ENCODE measurements around the gene DTHD1.

Gene DTHD1

DNA sequence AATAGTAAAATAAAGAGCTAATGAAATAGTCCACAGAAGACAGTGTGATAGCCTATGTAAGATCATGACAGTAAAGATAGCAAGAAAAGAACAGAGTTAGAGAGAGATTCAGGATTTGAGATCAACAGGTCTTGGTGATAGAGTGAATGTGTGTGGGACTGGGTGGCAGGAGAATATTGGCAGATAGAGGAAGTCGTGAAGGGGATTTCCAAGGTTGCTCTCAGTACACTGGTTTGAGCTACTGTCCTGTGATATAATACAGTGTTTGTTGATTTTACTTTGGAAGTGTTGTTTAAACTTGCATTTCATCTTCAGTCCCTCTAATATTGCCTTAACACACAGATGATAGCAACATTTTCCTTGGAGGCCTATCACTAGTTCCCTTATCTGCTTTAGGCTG is 44.1 kb downstream of the DTHD1 start:
- Histone ChIP-seq H3K36me3 (ENCODE audit: control insufficient read depth in 5 of 5, insufficient read depth in 5 of 5, low read length in 5 of 5) (no peaks in the 10 kb centered on the region), H3K4me1 (ENCODE audit: control insufficient read depth in 5 of 5, insufficient read depth in 5 of 5, low read length in 5 of 5) (peaks cover 0 to 5% (median 0%) of the 10 kb centered on the region in 5 donors), H3K4me3 (ENCODE audit: low read depth in 1 of 5, low read length in 5 of 5) (no peak overlapping the region), H3K9ac (ENCODE audit: low read length in 5 of 5) (no peak overlapping the region), H3K27me3 (ENCODE audit: control insufficient read depth in 5 of 5, insufficient read depth in 4 of 5, low read length in 5 of 5) (peaks cover 0 to 3% (median 0%) of the 10 kb centered on the region in 5 donors), H3K9me3 (ENCODE audit: control insufficient read depth in 5 of 5, low read length in 5 of 5) (no peaks in the 10 kb centered on the region), H3K27ac (ENCODE audit: low read depth, low read length) (no peak overlapping the region)

- Histone ChIP-seq H3K36me3 (ENCODE audit: control insufficient read depth in 5 of 5, insufficient read depth in 5 of 5, low read length in 5 of 5) (no peaks in the 10 kb centered on the region), H3K9ac (ENCODE audit: low read length in 5 of 5) (no peak overlapping the region), H3K4me1 (ENCODE audit: control insufficient read depth in 5 of 5, insufficient read depth in 5 of 5, low read length in 5 of 5) (peaks cover 0 to 3% (median 0%) of the 10 kb centered on the region in 5 donors), H3K9me3 (ENCODE audit: control insufficient read depth in 5 of 5, low read length in 5 of 5) (no peaks in the 10 kb centered on the region), H3K4me3 (ENCODE audit: low read depth in 1 of 5, low read length in 5 of 5) (no peak overlapping the region), H3K27me3 (ENCODE audit: control insufficient read depth in 5 of 5, insufficient read depth in 4 of 5, low read length in 5 of 5) (peaks cover 0 to 3% (median 0%) of the 10 kb centered on the region in 5 donors), H3K27ac (ENCODE audit: low read depth, low read length) (no peak overlapping the region)
Measured at GRCh38 chr4:36325926-36326325, 44.5 kb downstream of the DTHD1 start.

GRCh38 chr4:36326476-36327029 is 45.1 kb downstream of the DTHD1 start:
- no peak overlapping the region for H3K27ac ChIP-seq (ENCODE audit: low read depth, low read length)
- no peaks in the 10 kb centered on the region for H3K36me3 ChIP-seq (ENCODE audit: control insufficient read depth in 5 of 5, insufficient read depth in 5 of 5, low read length in 5 of 5)
- H3K9me3 ChIP-seq (ENCODE audit: control insufficient read depth in 5 of 5, low read length in 5 of 5): no peaks in the 10 kb centered on the region
- H3K4me3 ChIP-seq (ENCODE audit: low read depth in 1 of 5, low read length in 5 of 5): no peak overlapping the region
- H3K9ac ChIP-seq (ENCODE audit: low read length in 5 of 5): no peak overlapping the region
- no peaks in the 10 kb centered on the region for H3K4me1 ChIP-seq (ENCODE audit: control insufficient read depth in 5 of 5, insufficient read depth in 5 of 5, low read length in 5 of 5)
- peaks cover 0 to 3% (median 0%) of the 10 kb centered on the region in 5 donors for H3K27me3 ChIP-seq (ENCODE audit: control insufficient read depth in 5 of 5, insufficient read depth in 4 of 5, low read length in 5 of 5)

GRCh38 chr4:36327400-36327799 is 46.0 kb downstream of the DTHD1 start:
- no peaks in the 10 kb centered on the region for H3K9me3 ChIP-seq (ENCODE audit: control insufficient read depth in 5 of 5, low read length in 5 of 5)
- no peak overlapping the region for H3K4me3 ChIP-seq (ENCODE audit: low read depth in 1 of 5, low read length in 5 of 5)
- no peak overlapping the region for H3K27ac ChIP-seq (ENCODE audit: low read depth, low read length)
- H3K27me3 ChIP-seq (ENCODE audit: control insufficient read depth in 5 of 5, insufficient read depth in 4 of 5, low read length in 5 of 5): no peaks in the 10 kb centered on the region
- no peak overlapping the region for H3K9ac ChIP-seq (ENCODE audit: low read length in 5 of 5)
- no peaks in the 10 kb centered on the region for H3K4me1 ChIP-seq (ENCODE audit: control insufficient read depth in 5 of 5, insufficient read depth in 5 of 5, low read length in 5 of 5)
- H3K36me3 ChIP-seq (ENCODE audit: control insufficient read depth in 5 of 5, insufficient read depth in 5 of 5, low read length in 5 of 5): no peaks in the 10 kb centered on the region

GRCh38 chr4:36328130-36328529 is 46.7 kb downstream of the DTHD1 start:
- Histone ChIP-seq H3K9ac (ENCODE audit: low read length in 5 of 5) (no peak overlapping the region), H3K4me1 (ENCODE audit: control insufficient read depth in 5 of 5, insufficient read depth in 5 of 5, low read length in 5 of 5) (no peaks in the 10 kb centered on the region), H3K9me3 (ENCODE audit: control insufficient read depth in 5 of 5, low read length in 5 of 5) (no peaks in the 10 kb centered on the region), H3K36me3 (ENCODE audit: control insufficient read depth in 5 of 5, insufficient read depth in 5 of 5, low read length in 5 of 5) (no peaks in the 10 kb centered on the region), H3K4me3 (ENCODE audit: low read depth in 1 of 5, low read length in 5 of 5) (no peak overlapping the region), H3K27me3 (ENCODE audit: control insufficient read depth in 5 of 5, insufficient read depth in 4 of 5, low read length in 5 of 5) (no peaks in the 10 kb centered on the region), H3K27ac (ENCODE audit: low read depth, low read length) (no peak overlapping the region)

GRCh38 chr4:36329228-36329627 is 47.8 kb downstream of the DTHD1 start:
- Histone ChIP-seq H3K9ac (ENCODE audit: low read length in 5 of 5) (no peak overlapping the region), H3K4me1 (ENCODE audit: control insufficient read depth in 5 of 5, insufficient read depth in 5 of 5, low read length in 5 of 5) (no peaks in the 10 kb centered on the region), H3K27ac (ENCODE audit: low read depth, low read length) (no peak overlapping the region), H3K9me3 (ENCODE audit: control insufficient read depth in 5 of 5, low read length in 5 of 5) (no peaks in the 10 kb centered on the region), H3K36me3 (ENCODE audit: control insufficient read depth in 5 of 5, insufficient read depth in 5 of 5, low read length in 5 of 5) (no peaks in the 10 kb centered on the region), H3K27me3 (ENCODE audit: control insufficient read depth in 5 of 5, insufficient read depth in 4 of 5, low read length in 5 of 5) (no peaks in the 10 kb centered on the region), H3K4me3 (ENCODE audit: low read depth in 1 of 5, low read length in 5 of 5) (no peak overlapping the region)

DNA sequence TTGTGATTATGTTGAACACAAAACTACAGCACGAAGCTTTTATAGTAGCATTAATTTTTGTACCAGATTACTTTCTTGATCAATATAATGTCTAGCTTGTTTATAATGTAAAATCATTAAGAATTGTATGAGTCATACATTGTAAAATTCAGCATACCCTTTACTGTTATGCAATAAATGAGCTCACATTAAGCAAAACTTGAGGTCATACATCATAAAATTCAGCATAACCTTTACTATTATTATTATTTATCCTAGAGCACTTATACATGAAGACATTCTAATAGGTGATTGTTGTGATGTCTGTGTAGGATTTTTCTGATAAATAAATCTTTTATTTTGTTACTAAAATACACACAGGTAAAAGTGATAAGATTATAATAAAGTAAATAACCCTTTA is 49.4 kb downstream of the DTHD1 start:
- Histone ChIP-seq H3K9ac (ENCODE audit: low read length in 5 of 5) (no peak overlapping the region), H3K4me3 (ENCODE audit: low read depth in 1 of 5, low read length in 5 of 5) (no peak overlapping the region), H3K27me3 (ENCODE audit: control insufficient read depth in 5 of 5, insufficient read depth in 4 of 5, low read length in 5 of 5) (peaks cover 0 to 2% (median 0%) of the 10 kb centered on the region in 5 donors), H3K4me1 (ENCODE audit: control insufficient read depth in 5 of 5, insufficient read depth in 5 of 5, low read length in 5 of 5) (no peaks in the 10 kb centered on the region), H3K27ac (ENCODE audit: low read depth, low read length) (no peak overlapping the region), H3K9me3 (ENCODE audit: control insufficient read depth in 5 of 5, low read length in 5 of 5) (no peaks in the 10 kb centered on the region), H3K36me3 (ENCODE audit: control insufficient read depth in 5 of 5, insufficient read depth in 5 of 5, low read length in 5 of 5) (no peaks in the 10 kb centered on the region)

DNA sequence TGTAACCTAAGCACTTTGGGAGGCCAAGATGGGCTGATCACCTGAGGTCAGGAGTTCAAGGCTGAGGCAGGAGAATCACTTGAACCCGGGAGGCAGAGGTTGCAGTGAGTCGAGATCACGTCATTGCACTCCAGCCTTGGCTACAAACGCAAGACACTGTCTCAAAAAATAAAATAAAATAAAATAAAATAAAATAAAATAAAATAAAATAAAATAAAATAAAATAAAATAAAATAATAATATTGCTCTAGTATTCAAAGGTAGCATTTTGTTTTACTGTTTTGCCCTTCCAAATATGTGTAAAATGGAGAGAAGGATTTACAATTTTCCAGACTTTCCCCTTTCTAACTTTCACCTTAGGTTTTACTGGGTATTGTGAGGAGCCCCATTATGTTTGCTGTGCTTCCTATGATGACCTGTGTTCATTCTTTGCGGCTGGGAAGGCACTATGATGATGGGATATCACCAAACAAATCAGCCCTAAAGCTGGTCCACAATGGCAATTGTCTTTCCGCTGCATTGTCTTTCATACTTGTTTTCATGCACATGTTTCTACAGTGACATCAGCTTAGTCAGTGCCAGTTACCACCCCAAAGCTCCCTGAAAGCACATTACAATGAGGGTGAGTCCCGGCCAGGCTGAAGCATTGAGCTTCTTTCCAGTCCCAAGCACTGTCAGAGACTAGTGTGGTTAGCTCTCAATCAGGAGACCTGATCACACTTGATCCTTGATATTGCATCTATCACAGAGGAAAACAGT is 50.8 kb downstream of the DTHD1 start:
- H3K36me3 ChIP-seq (ENCODE audit: control insufficient read depth in 5 of 5, insufficient read depth in 5 of 5, low read length in 5 of 5): no peaks in the 10 kb centered on the region
- no peaks in the 10 kb centered on the region for H3K4me1 ChIP-seq (ENCODE audit: control insufficient read depth in 5 of 5, insufficient read depth in 5 of 5, low read length in 5 of 5)
- H3K27ac ChIP-seq (ENCODE audit: low read depth, low read length): no peak overlapping the region
- peaks cover 0 to 2% (median 0%) of the 10 kb centered on the region in 5 donors for H3K27me3 ChIP-seq (ENCODE audit: control insufficient read depth in 5 of 5, insufficient read depth in 4 of 5, low read length in 5 of 5)
- no peak overlapping the region for H3K9ac ChIP-seq (ENCODE audit: low read length in 5 of 5)
- H3K4me3 ChIP-seq (ENCODE audit: low read depth in 1 of 5, low read length in 5 of 5): no peak overlapping the region
- no peaks in the 10 kb centered on the region for H3K9me3 ChIP-seq (ENCODE audit: control insufficient read depth in 5 of 5, low read length in 5 of 5)

DNA sequence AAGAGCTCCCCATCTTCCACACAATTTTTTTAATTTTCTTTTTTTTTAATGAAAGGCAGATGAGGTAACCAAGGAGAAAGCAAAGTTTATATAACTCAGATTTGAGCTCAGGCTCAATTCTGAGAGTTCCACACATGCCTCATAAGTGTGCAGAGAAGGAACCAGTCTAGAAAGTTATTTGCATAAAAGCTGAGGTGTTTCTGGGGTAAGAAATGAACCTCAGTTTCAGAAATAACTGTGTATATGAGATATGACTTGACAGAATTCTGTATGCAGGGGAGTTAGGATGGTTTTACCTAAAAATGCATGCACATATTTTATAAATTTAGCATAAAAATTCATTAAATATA is 51.3 kb downstream of the DTHD1 start:
- no peaks in the 10 kb centered on the region for H3K4me1 ChIP-seq (ENCODE audit: control insufficient read depth in 5 of 5, insufficient read depth in 5 of 5, low read length in 5 of 5)
- H3K4me3 ChIP-seq (ENCODE audit: low read depth in 1 of 5, low read length in 5 of 5): no peak overlapping the region
- no peak overlapping the region for H3K27ac ChIP-seq (ENCODE audit: low read depth, low read length)

GRCh38 chr4:36333303-36333877 is 52.0 kb downstream of the DTHD1 start:
- H3K27ac ChIP-seq (ENCODE audit: low read depth, low read length): no peak overlapping the region
- H3K36me3 ChIP-seq (ENCODE audit: control insufficient read depth in 5 of 5, insufficient read depth in 5 of 5, low read length in 5 of 5): no peaks in the 10 kb centered on the region
- H3K4me3 ChIP-seq (ENCODE audit: low read depth in 1 of 5, low read length in 5 of 5): no peak overlapping the region
- no peaks in the 10 kb centered on the region for H3K9me3 ChIP-seq (ENCODE audit: control insufficient read depth in 5 of 5, low read length in 5 of 5)
- peaks cover 0 to 2% (median 0%) of the 10 kb centered on the region in 5 donors for H3K27me3 ChIP-seq (ENCODE audit: control insufficient read depth in 5 of 5, insufficient read depth in 4 of 5, low read length in 5 of 5)
- H3K4me1 ChIP-seq (ENCODE audit: control insufficient read depth in 5 of 5, insufficient read depth in 5 of 5, low read length in 5 of 5): no peaks in the 10 kb centered on the region
- H3K9ac ChIP-seq (ENCODE audit: low read length in 5 of 5): no peak overlapping the region

More for the DNA sequence above, 51.3 kb downstream of the DTHD1 start:
- H3K9me3 ChIP-seq (ENCODE audit: control insufficient read depth in 5 of 5, low read length in 5 of 5): no peaks in the 10 kb centered on the region
- H3K27me3 ChIP-seq (ENCODE audit: control insufficient read depth in 5 of 5, insufficient read depth in 4 of 5, low read length in 5 of 5): peaks cover 0 to 2% (median 0%) of the 10 kb centered on the region in 5 donors
- H3K9ac ChIP-seq (ENCODE audit: low read length in 5 of 5): no peak overlapping the region
- no peaks in the 10 kb centered on the region for H3K36me3 ChIP-seq (ENCODE audit: control insufficient read depth in 5 of 5, insufficient read depth in 5 of 5, low read length in 5 of 5)
